ENCODE data around the gene FOXL1. TPM values are rescaled to one million over a fixed set of nuclear protein-coding genes. Genes with fewer than 3 reads are reported as not detected.

The FOXL1 gene
- total and polyA plus RNA-seq, 5 donors = 0.75 to 1.8 (median 1.5) TPM

DNA sequence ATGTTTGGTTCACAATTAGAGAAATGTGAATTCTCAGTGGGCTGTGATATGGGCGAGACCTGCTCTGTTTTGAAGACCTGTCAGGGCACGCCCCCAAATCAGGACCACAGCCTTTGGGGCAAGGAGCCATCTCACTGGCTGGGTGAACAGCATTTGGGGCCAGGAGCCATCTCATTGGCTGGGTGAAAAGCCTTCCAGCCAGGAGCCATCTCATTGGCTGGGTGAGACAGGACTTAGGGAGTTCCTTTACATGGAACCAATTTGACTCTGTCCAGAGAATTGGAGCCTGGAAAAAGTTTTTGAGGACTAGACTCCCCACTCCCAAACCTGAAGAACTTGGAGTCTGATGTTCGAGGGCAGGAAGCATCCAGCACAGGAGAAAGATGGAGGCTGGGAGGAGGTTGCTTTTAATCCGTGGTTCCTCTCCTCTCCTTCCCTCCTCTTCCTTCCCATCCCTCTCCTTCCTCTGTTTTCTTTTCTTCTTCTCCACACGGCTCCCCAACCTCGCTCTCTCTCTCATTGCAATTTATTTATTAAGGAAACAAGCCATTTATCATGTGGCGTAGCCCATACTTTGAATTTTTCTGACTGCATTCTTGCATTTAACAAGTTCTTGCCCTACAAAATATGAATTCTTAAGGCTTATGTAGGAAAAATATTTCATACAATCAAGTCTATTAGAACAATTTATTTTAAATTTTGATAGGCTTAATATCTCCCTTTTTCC is 19.7 kb downstream of the FOXL1 start:
- Histone ChIP-seq H3K27ac (ENCODE audit: low read length) (no peak overlapping the region), H3K27me3 (ENCODE audit: control insufficient read depth, insufficient read depth) (no peaks in the 10 kb centered on the region), H3K9me3 (ENCODE audit: control insufficient read depth, low read length) (no peaks in the 10 kb centered on the region), H3K4me1 (ENCODE audit: control insufficient read depth, insufficient read depth, low read length) (no peaks in the 10 kb centered on the region), H3K4me3 (ENCODE audit: low read length) (no peak overlapping the region)
- intact Hi-C loops (cut with DNase I) = no loop called here
- ATAC-seq = peak; percentile 64 to 68
- DNase-seq = peak; percentile 59 to 79 (median 75)
- WGBS = 56% methylated on average over 7 of the region's 7 CpGs

DNA sequence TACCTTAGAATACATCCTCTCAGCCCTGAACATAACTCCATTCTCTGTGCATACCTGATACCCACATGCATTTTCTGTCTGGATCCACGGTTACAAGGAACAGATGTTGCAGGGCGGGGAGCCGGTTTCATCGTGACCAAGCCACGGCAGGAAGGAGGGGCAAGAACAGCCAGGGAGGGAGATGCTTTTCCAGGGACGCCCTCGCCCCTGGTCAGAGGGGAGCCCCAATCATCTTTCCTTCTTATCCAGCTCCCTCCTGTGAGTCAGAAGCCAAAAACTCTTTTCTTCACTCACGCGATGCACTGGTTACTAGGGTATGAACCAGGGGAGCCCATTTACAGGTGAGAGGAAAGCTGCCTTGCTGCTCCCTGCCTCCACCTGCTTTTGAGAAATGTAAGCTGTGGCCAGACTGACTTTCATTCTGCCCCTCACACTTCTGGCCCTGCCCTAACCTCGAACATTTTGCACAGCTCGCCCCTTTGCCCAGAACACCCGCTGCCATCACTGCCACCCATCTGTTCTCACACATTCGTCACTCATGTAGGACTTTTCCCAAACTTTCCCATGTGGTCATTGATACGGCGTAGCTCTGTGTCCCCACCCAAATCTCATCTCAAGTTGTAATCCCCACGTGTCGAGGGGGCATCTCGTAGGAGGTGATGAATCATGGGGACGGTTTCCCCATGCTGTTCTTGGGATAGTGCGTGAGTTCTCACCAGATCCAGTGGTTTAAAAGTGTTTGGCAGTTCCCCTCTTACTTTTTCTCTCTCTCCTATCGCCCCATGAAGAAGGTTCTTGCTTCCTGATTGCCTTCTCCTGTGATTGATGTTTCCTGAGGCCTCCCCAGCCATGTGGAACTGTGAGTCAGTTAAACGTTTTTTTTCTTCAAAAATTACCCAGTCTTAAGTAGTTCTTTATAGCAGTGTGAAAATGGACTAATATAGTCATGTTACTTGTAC is 20.5 kb downstream of the FOXL1 start:
- H3K27ac ChIP-seq (ENCODE audit: low read length) = no peak overlapping the region
- H3K4me1 ChIP-seq (ENCODE audit: control insufficient read depth, insufficient read depth, low read length) = no peaks in the 10 kb centered on the region
- H3K27me3 ChIP-seq (ENCODE audit: control insufficient read depth, insufficient read depth) = no peaks in the 10 kb centered on the region
- H3K9me3 ChIP-seq (ENCODE audit: control insufficient read depth, low read length) = no peaks in the 10 kb centered on the region
- no peak for ATAC-seq
- intact Hi-C loops (cut with DNase I) = no loop called here
- WGBS = 63% methylated on average over 22 of the region's 22 CpGs
- no peak overlapping the region for H3K4me3 ChIP-seq (ENCODE audit: low read length)
- no peak for DNase-seq

DNA sequence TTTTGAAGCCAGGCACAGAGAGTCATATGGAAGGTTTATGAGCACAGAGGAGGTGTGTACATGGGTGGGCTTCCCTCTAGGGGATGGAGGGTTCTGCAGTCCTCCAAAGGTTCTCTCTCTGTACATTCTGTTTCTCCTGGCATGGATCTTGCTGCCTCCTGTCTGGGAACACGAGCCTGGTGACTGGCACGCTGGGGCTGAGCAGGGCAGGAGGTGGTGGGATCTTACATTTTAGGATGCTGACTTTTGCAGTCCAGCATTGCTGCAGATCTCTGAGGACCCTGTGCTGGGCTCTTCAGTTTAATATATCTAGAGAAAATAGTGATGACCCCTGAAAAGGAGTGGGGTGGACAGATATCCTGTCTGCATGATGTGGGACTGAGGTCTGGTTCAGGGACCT is 23.0 kb downstream of the FOXL1 start:
- intact Hi-C loops (cut with DNase I) = no loop called here
- H3K4me1 ChIP-seq (ENCODE audit: control insufficient read depth, insufficient read depth, low read length) = no peaks in the 10 kb centered on the region
- ATAC-seq = no peak
- DNase-seq = no peak
- no peak overlapping the region for H3K27ac ChIP-seq (ENCODE audit: low read length)
- no peak overlapping the region for H3K4me3 ChIP-seq (ENCODE audit: low read length)
- H3K9me3 ChIP-seq (ENCODE audit: control insufficient read depth, low read length) = no peaks in the 10 kb centered on the region
- no peaks in the 10 kb centered on the region for H3K27me3 ChIP-seq (ENCODE audit: control insufficient read depth, insufficient read depth)
- WGBS = 84% methylated on average over 2 of the region's 2 CpGs

DNA sequence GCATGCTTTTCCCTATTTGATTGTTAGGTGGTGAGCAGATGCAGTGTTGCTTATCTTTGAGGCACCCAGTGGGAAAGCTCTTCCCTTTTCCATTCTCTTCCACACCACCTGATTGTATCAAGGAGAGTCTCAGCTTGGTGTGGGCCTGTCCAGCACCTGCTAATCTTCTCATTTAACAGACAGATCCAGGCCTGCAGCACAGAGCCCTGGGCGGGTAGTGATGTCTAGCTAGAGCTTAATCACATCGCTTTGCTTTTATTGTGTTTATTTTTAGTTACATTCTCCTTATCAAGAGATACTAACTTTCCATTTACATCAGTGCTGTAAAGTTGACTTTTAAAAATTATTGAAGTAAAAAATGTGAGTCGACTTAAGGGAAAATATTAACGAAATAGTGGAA is 24.2 kb downstream of the FOXL1 start:
- ATAC-seq (no peak), DNase-seq (no peak)
- no peaks in the 10 kb centered on the region for H3K27me3 ChIP-seq (ENCODE audit: control insufficient read depth, insufficient read depth)
- H3K4me1 ChIP-seq (ENCODE audit: control insufficient read depth, insufficient read depth, low read length) = no peaks in the 10 kb centered on the region
- 55% methylated on average over 4 of the region's 4 CpGs for WGBS
- intact Hi-C loops (cut with DNase I) = no loop called here
- no peaks in the 10 kb centered on the region for H3K9me3 ChIP-seq (ENCODE audit: control insufficient read depth, low read length)
- no peak overlapping the region for H3K27ac ChIP-seq (ENCODE audit: low read length)
- H3K4me3 ChIP-seq (ENCODE audit: low read length) = no peak overlapping the region

DNA sequence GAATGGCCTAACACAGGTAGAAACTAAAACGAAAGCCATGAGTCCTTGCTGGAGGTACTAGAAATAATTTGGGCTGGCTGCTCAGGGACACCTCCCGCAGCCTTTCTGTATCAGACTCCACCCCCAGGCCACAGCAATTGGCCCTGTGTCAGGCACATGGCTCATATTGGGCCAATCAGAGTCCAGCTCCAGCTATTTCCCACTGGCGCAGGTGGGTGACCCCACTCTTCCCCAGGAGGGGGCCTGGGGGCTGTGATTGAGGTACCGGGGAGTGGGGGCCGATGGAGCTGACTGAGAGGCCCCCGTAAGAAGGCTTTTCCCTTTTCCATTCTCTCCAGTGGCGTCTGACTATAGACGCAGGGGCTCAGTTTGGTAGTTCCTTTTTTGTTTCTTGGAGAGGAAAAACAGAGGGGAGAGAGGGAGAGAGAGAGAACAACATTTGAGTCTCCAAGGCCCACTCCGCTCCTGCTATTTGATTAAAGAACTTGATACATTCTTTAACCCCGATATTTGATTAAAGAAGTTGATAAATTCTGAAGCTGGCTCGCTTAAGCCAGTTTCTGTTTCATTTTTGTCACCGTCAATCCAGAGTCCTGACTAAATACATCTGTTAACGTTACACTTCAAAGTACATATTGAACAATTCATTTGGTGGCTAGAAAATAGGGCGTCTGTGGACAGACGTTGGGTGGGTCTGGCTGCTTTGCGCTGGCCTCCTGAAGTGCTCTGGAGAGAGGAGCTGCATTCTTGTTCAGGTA is 26.3 kb downstream of the FOXL1 start:
- 77% methylated on average over 16 of the region's 16 CpGs for WGBS
- H3K4me1 ChIP-seq (ENCODE audit: control insufficient read depth, insufficient read depth, low read length) = no peaks in the 10 kb centered on the region
- intact Hi-C loops (cut with DNase I) = no loop called here
- DNase-seq (no peak), ATAC-seq (no peak)
- no peaks in the 10 kb centered on the region for H3K9me3 ChIP-seq (ENCODE audit: control insufficient read depth, low read length)
- no peaks in the 10 kb centered on the region for H3K27me3 ChIP-seq (ENCODE audit: control insufficient read depth, insufficient read depth)
- no peak overlapping the region for H3K4me3 ChIP-seq (ENCODE audit: low read length)
- H3K27ac ChIP-seq (ENCODE audit: low read length) = no peak overlapping the region

DNA sequence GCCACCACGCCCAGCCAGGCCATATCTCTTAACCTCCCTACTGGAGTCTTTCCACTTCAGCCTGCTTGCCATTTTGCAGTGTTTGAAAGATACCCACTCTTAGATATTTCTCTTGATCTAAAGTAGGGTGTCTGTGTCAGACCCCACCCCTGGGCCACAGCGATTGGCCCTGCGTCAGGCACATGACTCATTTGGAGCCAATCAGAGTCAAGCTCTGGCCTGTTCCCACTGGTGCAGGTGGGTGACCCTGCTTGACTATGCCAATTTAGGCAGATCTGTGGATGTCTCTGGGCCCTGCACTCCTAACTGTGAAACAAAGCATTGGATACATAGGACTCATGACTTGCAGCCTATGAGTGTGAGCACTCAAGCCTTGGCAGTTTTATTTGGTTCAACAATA is 27.6 kb downstream of the FOXL1 start:
- H3K4me3 ChIP-seq (ENCODE audit: low read length) = no peak overlapping the region
- no peaks in the 10 kb centered on the region for H3K4me1 ChIP-seq (ENCODE audit: control insufficient read depth, insufficient read depth, low read length)
- H3K27me3 ChIP-seq (ENCODE audit: control insufficient read depth, insufficient read depth) = no peaks in the 10 kb centered on the region
- intact Hi-C loops (cut with DNase I) = no loop called here
- no peak for DNase-seq
- WGBS = 98% methylated on average over 3 of the region's 3 CpGs
- H3K9me3 ChIP-seq (ENCODE audit: control insufficient read depth, low read length) = no peaks in the 10 kb centered on the region
- no peak for ATAC-seq
- no peak overlapping the region for H3K27ac ChIP-seq (ENCODE audit: low read length)

DNA sequence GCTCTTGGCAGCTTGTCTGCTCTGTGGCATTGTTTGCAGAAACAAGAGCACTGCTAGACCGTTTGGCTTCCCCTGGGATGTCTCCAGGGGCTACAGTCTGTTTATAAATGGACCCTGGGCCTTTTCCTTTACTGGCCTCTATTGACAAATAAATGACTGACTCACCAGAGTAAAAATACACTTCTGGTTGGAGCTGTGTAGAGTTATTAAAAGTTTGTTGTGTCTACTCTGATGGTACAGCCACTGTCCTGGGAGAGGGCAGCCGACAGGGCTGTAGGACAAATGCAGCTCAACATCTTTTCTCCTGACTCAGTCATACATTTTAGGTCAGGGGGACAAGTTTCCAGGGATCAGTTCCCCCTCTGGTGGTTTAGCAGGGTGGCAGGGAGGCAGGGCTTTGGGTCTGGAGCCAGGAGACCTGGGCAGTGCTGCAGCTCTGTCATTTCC is 30.0 kb downstream of the FOXL1 start:
- no peak for DNase-seq
- intact Hi-C loops (cut with DNase I) = no loop called here
- no peaks in the 10 kb centered on the region for H3K9me3 ChIP-seq (ENCODE audit: control insufficient read depth, low read length)
- H3K4me3 ChIP-seq (ENCODE audit: low read length) = no peak overlapping the region
- no peak for ATAC-seq
- H3K27me3 ChIP-seq (ENCODE audit: control insufficient read depth, insufficient read depth) = no peaks in the 10 kb centered on the region
- H3K27ac ChIP-seq (ENCODE audit: low read length) = no peak overlapping the region
- H3K4me1 ChIP-seq (ENCODE audit: control insufficient read depth, insufficient read depth, low read length) = no peaks in the 10 kb centered on the region
- 59% methylated on average over 2 of the region's 2 CpGs for WGBS

DNA sequence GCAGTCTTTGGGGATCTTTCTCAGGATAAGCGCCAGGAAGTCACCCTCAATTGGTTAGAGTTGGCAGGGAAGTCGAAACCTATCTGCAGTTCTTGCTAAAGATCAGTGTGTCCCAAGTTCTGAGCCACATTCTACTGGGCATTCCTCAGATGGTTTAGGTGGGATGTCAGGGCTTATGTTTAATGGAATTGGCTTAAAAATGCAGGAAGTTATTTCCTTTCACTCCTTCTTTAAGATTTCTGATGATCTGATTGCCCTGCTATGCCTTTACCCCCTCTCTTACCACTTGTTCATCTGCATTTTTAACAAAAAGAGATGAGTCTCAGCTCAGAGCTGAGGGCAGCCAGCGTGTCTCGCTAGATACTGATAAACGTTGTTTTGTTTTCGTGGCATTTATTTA is 30.8 kb downstream of the FOXL1 start:
- ATAC-seq (no peak), DNase-seq (no peak)
- Histone ChIP-seq H3K27ac (ENCODE audit: low read length) (no peak overlapping the region), H3K9me3 (ENCODE audit: control insufficient read depth, low read length) (no peaks in the 10 kb centered on the region), H3K4me3 (ENCODE audit: low read length) (no peak overlapping the region), H3K4me1 (ENCODE audit: control insufficient read depth, insufficient read depth, low read length) (no peaks in the 10 kb centered on the region), H3K27me3 (ENCODE audit: control insufficient read depth, insufficient read depth) (no peaks in the 10 kb centered on the region)
- intact Hi-C loops (cut with DNase I) = no loop called here
- WGBS = 76% methylated on average over 6 of the region's 6 CpGs

DNA sequence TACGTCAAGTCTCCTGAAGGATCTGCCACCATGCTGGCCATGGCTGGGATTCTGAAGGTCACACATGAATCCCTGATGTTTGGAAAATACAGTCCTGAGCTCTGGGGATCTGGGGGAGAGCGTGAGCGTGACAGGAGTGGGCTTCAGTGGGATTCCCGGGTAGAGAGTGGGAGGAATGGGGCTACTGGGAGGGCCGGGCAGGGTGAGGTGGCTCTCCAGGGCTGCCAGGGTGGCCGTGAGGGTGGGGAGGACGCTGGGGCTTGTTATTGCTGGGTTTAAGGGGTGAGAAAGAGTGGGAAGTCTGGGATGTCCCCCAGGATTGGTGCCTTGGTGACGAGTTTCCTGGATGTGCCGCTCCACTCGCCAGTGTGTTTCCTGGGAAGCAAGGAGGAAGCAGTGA is 31.3 kb downstream of the FOXL1 start:
- no peaks in the 10 kb centered on the region for H3K9me3 ChIP-seq (ENCODE audit: control insufficient read depth, low read length)
- no peaks in the 10 kb centered on the region for H3K4me1 ChIP-seq (ENCODE audit: control insufficient read depth, insufficient read depth, low read length)
- intact Hi-C loops (cut with DNase I) = no loop called here
- H3K27ac ChIP-seq (ENCODE audit: low read length) = no peak overlapping the region
- DNase-seq (no peak), ATAC-seq (peak in 1 of 2 donors; percentile 13)
- 81% methylated on average over 10 of the region's 10 CpGs for WGBS
- no peak overlapping the region for H3K4me3 ChIP-seq (ENCODE audit: low read length)
- no peaks in the 10 kb centered on the region for H3K27me3 ChIP-seq (ENCODE audit: control insufficient read depth, insufficient read depth)

DNA sequence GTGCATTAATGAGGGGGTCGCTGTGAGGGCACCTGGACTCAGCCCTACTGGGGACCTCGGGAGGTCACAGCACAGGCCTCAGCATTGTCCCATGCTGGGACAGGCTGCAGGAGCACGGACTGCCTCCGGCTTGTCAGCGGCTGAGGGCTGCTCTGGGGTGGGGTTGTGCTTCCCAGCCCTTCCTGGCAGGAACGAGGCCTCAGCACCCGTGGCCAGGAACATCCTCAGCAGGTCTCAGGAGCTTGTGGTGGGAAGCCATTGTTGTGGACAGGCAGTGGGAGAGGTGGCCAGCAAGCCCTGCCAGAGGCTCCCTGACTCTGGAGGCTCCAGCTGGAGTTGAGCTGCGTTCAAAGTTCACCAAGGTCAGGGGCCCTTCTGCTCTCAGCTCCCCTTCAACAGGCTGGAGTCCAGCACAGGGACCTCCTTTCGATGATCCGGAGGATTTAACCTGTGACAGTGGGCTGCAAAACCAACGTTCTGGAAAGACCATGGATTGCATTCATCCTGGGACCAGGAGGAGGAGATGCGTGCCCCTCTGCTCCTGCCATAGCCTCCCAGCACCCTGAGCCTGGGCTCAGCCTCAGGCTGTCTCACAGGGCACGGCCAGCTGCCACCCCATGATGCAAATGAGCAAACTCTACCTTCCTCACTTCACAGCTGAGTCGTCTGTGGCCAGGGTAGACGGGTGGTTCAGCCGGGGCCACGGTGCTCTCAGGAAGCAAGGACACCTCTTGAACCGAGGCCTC is 32.6 kb downstream of the FOXL1 start:
- H3K4me1 ChIP-seq (ENCODE audit: control insufficient read depth, insufficient read depth, low read length) = no peaks in the 10 kb centered on the region
- H3K9me3 ChIP-seq (ENCODE audit: control insufficient read depth, low read length) = no peaks in the 10 kb centered on the region
- WGBS = 61% methylated on average over 18 of the region's 18 CpGs
- H3K4me3 ChIP-seq (ENCODE audit: low read length) = no peak overlapping the region
- intact Hi-C loops (cut with DNase I) = no loop called here
- DNase-seq (no peak), ATAC-seq (peak; percentile 21 to 25)
- peak overlapping the region; percentile 10 for H3K27ac ChIP-seq (ENCODE audit: low read length)
- H3K27me3 ChIP-seq (ENCODE audit: control insufficient read depth, insufficient read depth) = no peaks in the 10 kb centered on the region

All from right cardiac atrium (tissue), 5 donors.